H1 (cell line): ENCODE results near the gene MED31. TPM values are rescaled to one million over a fixed set of nuclear protein-coding genes. Genes with fewer than 3 reads are reported as not detected.

Source experiments
- CTCF ChIA-PET: fragments of 300-600 bp; sonication (Branson Sonifier 250); formaldehyde crosslinking; loops from one replicate; lab custom pipeline; 2021; ENCODE audit not compliant: partially characterized antibody; lab: Charles Lee
- POLR2A ChIA-PET: fragments of 300-600 bp; sonication (Branson Sonifier 250); formaldehyde crosslinking; loops from one replicate; lab custom pipeline; 2021; ENCODE audit warnings: inconsistent platforms; ENCODE audit not compliant: partially characterized antibody; lab: Charles Lee
- DNase-seq, 2 experiments: peaks; one replicate each; pipeline versions ENCODE4 v3.0.0 to v3.0.0-alpha.2; 2010 to 2022; ENCODE audit warnings: low spot score in 2 of 2, low read depth in 1 of 2, mixed read lengths in 1 of 2
- FAIRE-seq: peaks from 2 replicates; lab custom pipeline; 2011; peaks lifted over from hg19 to GRCh38; lab: Jason Lieb, UNC
- H2AFZ ChIP-seq: 2 replicates; pipeline ENCODE4 v1.8.1; 2012; ENCODE audit warnings: low read length, inconsistent platforms
- H2AK5ac ChIP-seq: 2 replicates; pipeline ENCODE4 v1.6.1; 2013; ENCODE audit warnings: low read depth, low read length
- H2BK120ac ChIP-seq: replicated peaks from 2 replicates; pipeline ENCODE3; 2013; ENCODE audit warnings: low read depth, low read length, inconsistent platforms
- H2BK12ac ChIP-seq: 2 replicates; pipeline ENCODE4 v1.6.1; 2013; ENCODE audit warnings: low read depth, low read length
- H2BK15ac ChIP-seq: 2 replicates; pipeline ENCODE4 v1.6.1; 2013; ENCODE audit warnings: low read length
- H2BK20ac ChIP-seq: 2 replicates; pipeline ENCODE4 v1.6.1; 2013; ENCODE audit warnings: low read length
- H2BK5ac ChIP-seq: 2 replicates; pipeline ENCODE4 v1.6.1; 2013; ENCODE audit warnings: low read depth, low read length
- H3K14ac ChIP-seq: 2 replicates; pipeline ENCODE4 v1.6.1; 2013; ENCODE audit warnings: inconsistent platforms; ENCODE audit not compliant: insufficient read length
- H3K18ac ChIP-seq: 2 replicates; pipeline ENCODE4 v1.6.1; 2013; ENCODE audit warnings: low read length; ENCODE audit errors: extremely low read depth
- H3K23ac ChIP-seq: 2 replicates; pipeline ENCODE4 v1.6.1; 2013; ENCODE audit warnings: inconsistent platforms; ENCODE audit not compliant: insufficient read length
- H3K23me2 ChIP-seq: 2 replicates; pipeline ENCODE4 v1.6.1; 2013; ENCODE audit warnings: low read depth, low read length
- H3K27ac ChIP-seq: 2 replicates; pipeline ENCODE4 v1.6.1; 2011; ENCODE audit warnings: low read depth, low read length, inconsistent platforms
- H3K27me3 ChIP-seq, 4 experiments: replicated peaks in 1 of 4; 1 replicate in 1 of 4; 2 replicates in 3 of 4; pipeline versions ENCODE4 v1.6.1 to v1.8.1; 2011 to 2013; ENCODE audit warnings: low read length in 3 of 4, mild to moderate bottlenecking in 3 of 4, inconsistent platforms in 2 of 4, mixed read lengths in 2 of 4, moderate library complexity in 1 of 4; ENCODE audit not compliant: control insufficient read depth in 3 of 4, insufficient read depth in 3 of 4; ENCODE audit errors: extremely low read depth in 1 of 4
- H3K36me3 ChIP-seq, 4 experiments: 2 replicates each; pipeline versions ENCODE4 v1.6.1 to v1.8.1; 2011 to 2013; ENCODE audit warnings: mild to moderate bottlenecking in 4 of 4, low read length in 3 of 4, moderate library complexity in 2 of 4, control low read depth in 1 of 4, inconsistent platforms in 1 of 4; ENCODE audit not compliant: insufficient read depth in 4 of 4, control insufficient read depth in 2 of 4
- H3K4ac ChIP-seq: replicated peaks from 2 replicates; pipeline ENCODE3; 2013; ENCODE audit warnings: low read length, low read depth, mixed read lengths, inconsistent platforms; ENCODE audit not compliant: insufficient read length
- H3K4me1 ChIP-seq, 4 experiments: replicated peaks in 1 of 4; 1 replicate in 1 of 4; 2 replicates in 3 of 4; pipeline versions ENCODE4 v1.6.1 to v1.8.1; 2011 to 2013; ENCODE audit warnings: low read length in 3 of 4, inconsistent platforms in 2 of 4, mixed read lengths in 1 of 4; ENCODE audit not compliant: insufficient read depth in 4 of 4, control insufficient read depth in 3 of 4
- H3K4me2 ChIP-seq, 2 experiments: 2 replicates each; pipeline versions ENCODE4 v1.6.1 to v1.8.1; 2011 to 2013; ENCODE audit warnings: low read depth in 2 of 2, low read length in 2 of 2, control low read depth in 1 of 2, inconsistent platforms in 1 of 2, mild to moderate bottlenecking in 1 of 2; ENCODE audit not compliant: insufficient read depth in 1 of 2
- H3K4me3 ChIP-seq, 4 experiments: fragments of 200-600, 300-600 bp in 1 of 4; sonication (generic), shearing (Covaris generic), sonication (Bioruptor Twin) in 1 of 4; 2 replicates each; pipeline versions ENCODE4 v1.5.1 to v1.8.1; 2011 to 2016; ENCODE audit warnings: low read length in 4 of 4, low read depth in 3 of 4, control low read depth in 2 of 4, inconsistent platforms in 2 of 4, mild to moderate bottlenecking in 2 of 4, mixed read lengths in 1 of 4, moderate library complexity in 1 of 4; ENCODE audit not compliant: insufficient read depth in 2 of 4; ENCODE audit errors: extremely low read depth in 1 of 4
- H3K56ac ChIP-seq: replicated peaks from 2 replicates; pipeline ENCODE3; 2013; ENCODE audit warnings: low read depth, mild to moderate bottlenecking, mixed read lengths, low read length, inconsistent platforms; ENCODE audit not compliant: insufficient read length
- H3K79me1 ChIP-seq: 2 replicates; pipeline ENCODE4 v1.6.1; 2013; ENCODE audit warnings: low read depth, low read length, control low read depth
- H3K79me2 ChIP-seq, 2 experiments: 2 replicates each; pipeline versions ENCODE4 v1.6.1 to v1.8.1; 2012 to 2013; ENCODE audit warnings: low read length in 2 of 2, mild to moderate bottlenecking in 2 of 2, inconsistent platforms in 1 of 2; ENCODE audit not compliant: insufficient read depth in 2 of 2, control insufficient read depth in 1 of 2
- H3K9ac ChIP-seq, 4 experiments: replicated peaks in 1 of 4; 1 replicate in 1 of 4; 2 replicates in 3 of 4; pipeline versions ENCODE4 v1.6.1 to v1.8.1; 2011 to 2013; ENCODE audit warnings: low read depth in 3 of 4, low read length in 3 of 4, control low read depth in 2 of 4, mild to moderate bottlenecking in 2 of 4, moderate library complexity in 2 of 4, inconsistent platforms in 1 of 4; ENCODE audit errors: extremely low read depth in 1 of 4
- H3K9me3 ChIP-seq, 2 experiments: 2 replicates each; pipeline versions ENCODE4 v1.6.1 to v1.8.1; 2012 to 2013; ENCODE audit warnings: mild to moderate bottlenecking in 2 of 2, moderate library complexity in 2 of 2, control low read depth in 1 of 2, inconsistent platforms in 1 of 2, low read depth in 1 of 2, low read length in 1 of 2, mixed read lengths in 1 of 2; ENCODE audit not compliant: insufficient read depth in 2 of 2
- H4K20me1 ChIP-seq, 2 experiments: replicated peaks in 1 of 2; 2 replicates each; pipeline versions ENCODE3 to v1.8.1; 2011 to 2013; ENCODE audit warnings: inconsistent platforms in 2 of 2, low read length in 2 of 2, mild to moderate bottlenecking in 1 of 2; ENCODE audit not compliant: insufficient read depth in 2 of 2, control insufficient read depth in 1 of 2
- H4K5ac ChIP-seq: 2 replicates; pipeline ENCODE4 v1.6.1; 2013; ENCODE audit warnings: low read length, low read depth, mixed read lengths, inconsistent platforms; ENCODE audit not compliant: insufficient read length
- H4K8ac ChIP-seq: 2 replicates; pipeline ENCODE4 v1.8.0; 2013; ENCODE audit warnings: mild to moderate bottlenecking, moderate library complexity, low read length, inconsistent platforms; ENCODE audit not compliant: insufficient read depth; ENCODE audit errors: extremely low read depth
- H4K91ac ChIP-seq: replicated peaks from 2 replicates; pipeline ENCODE3; 2013; ENCODE audit warnings: low read length, mixed read lengths, inconsistent platforms; ENCODE audit not compliant: insufficient read length
- CBX5 ChIP-seq: fragments of 300-800, 300-1000 bp; sonication (generic); IDR thresholded peaks from 2 replicates; pipeline ENCODE4 v1.7.1; 2016; ENCODE audit warnings: antibody characterized with exemption, low read length, low read depth
- GTF2F1 ChIP-seq: IDR thresholded peaks from 2 replicates; pipeline ENCODE4 v1.6.1; 2012; ENCODE audit warnings: low read depth, low read length, improper control_type of control experiment, borderline replicate concordance
- RBBP5 ChIP-seq: IDR thresholded peaks from 2 replicates; pipeline ENCODE4 v1.7.1; 2012; ENCODE audit warnings: low read depth, mild to moderate bottlenecking, inconsistent platforms, low read length, moderate library complexity, borderline replicate concordance
- RNF2 ChIP-seq: fragments of 200-900, 300-1000 bp; sonication (generic); IDR thresholded peaks from 2 replicates; pipeline ENCODE4 v1.7.1; 2016; ENCODE audit warnings: borderline replicate concordance, low read depth, mild to moderate bottlenecking, antibody characterized with exemption, low read length; ENCODE audit not compliant: poor library complexity, severe bottlenecking; ENCODE audit errors: missing control alignments
- TAF7 ChIP-seq: optimal IDR thresholded peaks from 2 replicates; pipeline ENCODE3; 2011; ENCODE audit warnings: low read depth, mild to moderate bottlenecking, inconsistent platforms, low read length, moderate library complexity, borderline replicate concordance
- WGBS, 2 experiments: shearing (Covaris generic) in 1 of 2; methylation state at CpG; one replicate each; pipeline versions ENCODE4 v1.1.6 to v1.1.7; 2013 to 2015; ENCODE audit warnings: low lambda C conversion rate in 2 of 2, mixed read lengths in 2 of 2, inconsistent platforms in 1 of 2, low coverage in 1 of 2, missing lambda C conversion rate in 1 of 2; ENCODE audit not compliant: insufficient replicate concordance in 2 of 2, insufficient coverage in 1 of 2, insufficient read length in 1 of 2; ENCODE audit errors: extremely low coverage in 1 of 2, missing lambda C conversion rate in 1 of 2; 5-methylcytosine and 5-hydroxymethylcytosine counted together
- polyA plus RNA-seq, 7 experiments: library from polyadenylated mRNA; depleted of rRNA in 3 of 7; stranded (reverse) in 5 of 7; unstranded in 2 of 7; fragments of >200 nt in 5 of 7; fragments of 200-250 nt in 2 of 7; gene quantifications; 1 replicate in 5 of 7; 2 replicates in 1 of 7; 4 replicates in 1 of 7; pipeline versions ENCODE4 v1.2.1 to v1.2.3, GENCODE V29; 2011 to 2013; ENCODE audit warnings: missing spikeins in 2 of 7, mixed read lengths in 2 of 7
- total RNA-seq: library from RNA; stranded (reverse); fragmentation: NEBNext Ultra II Directional; extraction: Animal tissue kit (Norgen Biotek cat#: 25700); gene quantifications from 2 replicates; pipeline ENCODE4 v1.2.1, GENCODE V29; 2021

Gene MED31
- total and polyA plus RNA-seq, 2 of the 8 experiments (the other 6 are each of a cell fraction or from before 2014, with no cell fraction given), result 4.6 to 12.3 TPM

GRCh38 chr17:6675201-6675825 lies 23.9 kb upstream of the MED31 start:
- H3K79me1 ChIP-seq, result no peaks in the 10 kb centered on the region
- H3K4me3 ChIP-seq, result no peak overlapping the region
- H2BK120ac ChIP-seq, result no peak overlapping the region
- H4K8ac ChIP-seq, result no peak overlapping the region; the same call in 1 of the 2 replicates
- no peak overlapping the region for H3K27ac ChIP-seq
- H3K23me2 ChIP-seq, result no peaks in the 10 kb centered on the region
- no peaks in the 10 kb centered on the region for H4K20me1 ChIP-seq
- H3K56ac ChIP-seq, result no peak overlapping the region
- H3K18ac ChIP-seq, result no peak overlapping the region
- H3K27me3 ChIP-seq, result no peaks in the 10 kb centered on the region
- H3K9ac ChIP-seq, result no peak overlapping the region
- no peak for FAIRE-seq
- H2BK15ac ChIP-seq, result no peak overlapping the region
- no peak overlapping the region for H3K4me2 ChIP-seq
- DNase-seq, result no peak
- ChIA-PET POLR2A (no interaction called here), CTCF (interaction anchor here (1.1 to 2.3 kb wide), 5 partner anchors 26 to 168 kb away, joined by 3 to 8 read pairs (median 4); partner anchors contain the start of gene SLC13A5)
- H3K4me1 ChIP-seq, result no peaks in the 10 kb centered on the region; a peak in 1 of 7 replicates
- no peak overlapping the region for H2AK5ac ChIP-seq
- WGBS, 2 experiments, result 88% methylated on average over 11 of the region's 11 CpGs; no CpG with 5 or more reads in 1 of the 2 experiments
- no peak overlapping the region for H2AFZ ChIP-seq
- H3K79me2 ChIP-seq, result no peaks in the 10 kb centered on the region
- H3K23ac ChIP-seq, result no peak overlapping the region
- H4K91ac ChIP-seq, result no peak overlapping the region
- H3K36me3 ChIP-seq, result no peaks in the 10 kb centered on the region
- no peak overlapping the region for H2BK5ac ChIP-seq
- no peak overlapping the region for H3K4ac ChIP-seq
- H4K5ac ChIP-seq, result no peak overlapping the region
- H2BK12ac ChIP-seq, result no peak overlapping the region
- H3K9me3 ChIP-seq, result no peaks in the 10 kb centered on the region
- H2BK20ac ChIP-seq, result no peak overlapping the region
- no peak overlapping the region for H3K14ac ChIP-seq
- no peak for TF ChIP-seq GTF2F1
- TF ChIP-seq TAF7, result no peak
- no peak for TF ChIP-seq CBX5
- no peak for TF ChIP-seq RBBP5
- TF ChIP-seq RNF2, result no peak
